ENCODE measurements around the gene GGNBP2.

DNA sequence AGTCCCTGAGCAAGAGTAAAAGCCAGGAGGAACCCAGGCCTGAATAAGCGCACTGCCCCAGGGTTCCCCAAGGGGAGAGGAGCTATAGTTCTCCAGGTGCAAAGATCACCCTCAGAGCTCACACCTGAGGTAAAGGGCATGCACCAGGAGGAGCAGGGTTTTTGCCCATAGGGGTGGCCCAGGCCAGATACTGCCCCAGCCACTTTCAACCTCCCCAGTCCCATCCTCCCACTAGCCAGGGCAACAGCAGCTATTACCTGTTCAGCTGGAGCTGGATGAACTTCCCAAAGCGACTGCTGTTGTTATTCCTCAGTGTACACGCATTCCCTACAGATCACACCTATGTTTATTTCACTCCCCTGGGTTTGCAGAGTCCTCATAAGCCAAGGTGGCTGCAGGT lies 29.9 kb upstream of the GGNBP2 start:
- TF ChIP-seq GATA2 (IDR thresholded peaks at IDR 0.05; ENCODE audit: low read depth, low read length): no peak
- TF ChIP-seq GATA3 (IDR thresholded peaks at IDR 0.05; ENCODE audit: low read depth, low read length): no peak
